Fibroblast of the aortic adventitia (primary cell): ENCODE measurements around the gene RRH. TPM values are rescaled to one million over a fixed set of nuclear protein-coding genes. Genes with fewer than 3 reads are reported as not detected.
"Not testable (repeated sequence)": the region's sequence is repeated elsewhere in the genome, so short reads cannot be mapped to it uniquely, and the experiment has no call there.

Source experiments
- DNase-seq: peaks from one replicate; pipeline ENCODE4 v3.0.0-alpha.2; 2010; ENCODE audit warnings: low read depth
- H3K4me3 ChIP-seq: 2 replicates; pipeline ENCODE4 v1.5.1; 2011; ENCODE audit warnings: low read depth, mild to moderate bottlenecking, control low read depth, low read length, moderate library complexity
- CTCF ChIP-seq: IDR thresholded peaks from 2 replicates; pipeline ENCODE4 v1.5.1; 2011; ENCODE audit warnings: mild to moderate bottlenecking, low read length, control low read depth, inconsistent platforms; ENCODE audit not compliant: insufficient read depth
- total RNA-seq: library from RNA; depleted of rRNA; stranded (reverse); fragments of >200 nt; gene quantifications from 2 replicates; pipeline ENCODE4 v1.2.3, GENCODE V29; 2012; ENCODE audit warnings: low replicate concordance

The RRH gene
- total RNA-seq, 1 donor, result 0.09 TPM

GRCh38 chr4:109836985-109837384 lies 9.2 kb downstream of the RRH start:
- no peak for DNase-seq
- no peak overlapping the region for H3K4me3 ChIP-seq
- TF ChIP-seq CTCF, result no peak

- DNase-seq, result no peak
- TF ChIP-seq CTCF, result no peak
- no peak overlapping the region for H3K4me3 ChIP-seq
These were observed 18.8 kb downstream of the RRH start for GRCh38 chr4:109846395-109847098.

GRCh38 chr4:109847896-109848442 lies 20.2 kb downstream of the RRH start, which contains the start of gene LRIT3:
TSS of gene LRIT3 (plus strand) at chr4:109848107. CDS start at chr4:109848202, 95 bp downstream.
- H3K4me3 ChIP-seq, result no peak within 1 kb of the TSS
- TF ChIP-seq CTCF, result no peak
- DNase-seq, result no peak

GRCh38 chr4:109848501-109848900 lies 20.7 kb downstream of the RRH start:
- no peak for TF ChIP-seq CTCF
- H3K4me3 ChIP-seq, result no peak overlapping the region
- no peak for DNase-seq

- no peak for TF ChIP-seq CTCF
- no peak for DNase-seq
These were observed 22.8 kb downstream of the RRH start for GRCh38 chr4:109850601-109851000.

GRCh38 chr4:109859426-109860300 lies 31.9 kb downstream of the RRH start:
- not testable (repeated sequence) for H3K4me3 ChIP-seq, DNase-seq

More at GRCh38 chr4:109850601-109851000, 22.8 kb downstream of the RRH start:
- no peak overlapping the region for H3K4me3 ChIP-seq

- no peak for DNase-seq
- no peak for TF ChIP-seq CTCF
- H3K4me3 ChIP-seq, result no peak overlapping the region
These were observed 33.5 kb downstream of the RRH start for GRCh38 chr4:109861271-109861670.
